Osteoblast (primary cell): ENCODE measurements around the gene ADARB2. TPM values are rescaled to one million over a fixed set of nuclear protein-coding genes. Genes with fewer than 3 reads are reported as not detected.

ENCODE experiments used
- DNase-seq: peaks from one replicate; pipeline ENCODE4 v3.0.0; 2011; ENCODE audit warnings: low spot score, mixed read lengths; ENCODE audit not compliant: insufficient read length; ENCODE audit errors: missing footprints
- H2AFZ ChIP-seq: 2 replicates; pipeline ENCODE4 v1.6.0; 2011; ENCODE audit warnings: mild to moderate bottlenecking, low read length
- H3K27ac ChIP-seq: 2 replicates; pipeline ENCODE4 v1.5.1; 2011; ENCODE audit warnings: mild to moderate bottlenecking, low read depth, low read length, moderate library complexity
- H3K27me3 ChIP-seq: 2 replicates; pipeline ENCODE4 v1.6.0; 2012; ENCODE audit warnings: mild to moderate bottlenecking, control low read depth, inconsistent platforms, low read length, moderate library complexity; ENCODE audit not compliant: insufficient read depth
- H3K36me3 ChIP-seq: 2 replicates; pipeline ENCODE4 v1.5.1; 2011; ENCODE audit warnings: mild to moderate bottlenecking, low read length, control low read depth, moderate library complexity; ENCODE audit not compliant: insufficient read depth
- H3K4me1 ChIP-seq: 2 replicates; pipeline ENCODE4 v1.5.1; 2011; ENCODE audit warnings: mild to moderate bottlenecking, low read length, control low read depth, moderate library complexity; ENCODE audit not compliant: insufficient read depth
- H3K4me2 ChIP-seq: 2 replicates; pipeline ENCODE4 v1.6.0; 2011; ENCODE audit warnings: mild to moderate bottlenecking, low read length; ENCODE audit not compliant: insufficient read depth
- H3K4me3 ChIP-seq: fragments of 200-600 bp; sonication (generic); 3 replicates; pipeline ENCODE4 v1.5.1; 2012; ENCODE audit warnings: mild to moderate bottlenecking, low read length, inconsistent platforms; ENCODE audit not compliant: insufficient read depth
- H3K79me2 ChIP-seq: 2 replicates; pipeline ENCODE4 v1.6.0; 2012; ENCODE audit warnings: mild to moderate bottlenecking, low read length, control low read depth, inconsistent platforms; ENCODE audit not compliant: insufficient read depth
- H3K9me3 ChIP-seq: 2 replicates; pipeline ENCODE4 v1.5.1; 2011; ENCODE audit warnings: low read depth, low read length, control low read depth
- H4K20me1 ChIP-seq: 2 replicates; pipeline ENCODE4 v1.6.0; 2012; ENCODE audit warnings: mild to moderate bottlenecking, low read length, control low read depth; ENCODE audit not compliant: insufficient read depth
- CTCF ChIP-seq: IDR thresholded peaks from 2 replicates; pipeline ENCODE4 v1.5.1; 2011; ENCODE audit warnings: mild to moderate bottlenecking, low read depth, low read length, moderate library complexity; ENCODE audit errors: extremely low read depth
- total RNA-seq: library from RNA; depleted of rRNA; stranded (reverse); fragments of >200 nt; gene quantifications from 2 replicates; pipeline ENCODE4 v1.2.3, GENCODE V29; 2012

The ADARB2 gene
- total RNA-seq, 1 donor: not detected

DNA sequence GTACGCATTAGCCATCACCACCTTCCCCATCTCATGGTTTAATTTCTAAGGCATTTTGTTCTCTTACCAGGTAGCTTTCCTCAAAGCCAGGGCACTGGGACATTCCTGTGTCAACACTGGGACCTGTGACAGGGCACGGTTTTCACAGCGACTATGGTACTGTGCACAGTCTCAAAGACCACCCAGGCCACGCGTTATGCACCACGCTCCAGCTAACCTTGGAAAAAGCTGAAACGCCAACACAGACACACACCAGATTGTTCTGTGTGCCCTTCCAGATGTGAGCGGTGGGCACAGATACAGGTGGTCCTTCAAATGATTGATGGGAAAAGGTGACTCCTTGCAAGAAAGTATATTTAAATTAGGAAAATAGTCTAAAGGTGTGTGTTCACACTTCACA is 343.8 kb downstream of the ADARB2 start:
- no peaks in the 10 kb centered on the region for H3K27me3 ChIP-seq
- H3K9me3 ChIP-seq: no peaks in the 10 kb centered on the region
- H4K20me1 ChIP-seq: no peaks in the 10 kb centered on the region
- no peaks in the 10 kb centered on the region for H3K4me1 ChIP-seq
- H3K4me3 ChIP-seq: no peak overlapping the region
- no peaks in the 10 kb centered on the region for H3K36me3 ChIP-seq
- H3K4me2 ChIP-seq: no peak overlapping the region
- TF ChIP-seq CTCF: no peak
- no peak overlapping the region for H2AFZ ChIP-seq
- no peak for DNase-seq
- H3K79me2 ChIP-seq: no peaks in the 10 kb centered on the region
- H3K27ac ChIP-seq: no peak overlapping the region

GRCh38 chr10:1392127-1392526 is 345.2 kb downstream of the ADARB2 start:
- no peaks in the 10 kb centered on the region for H3K36me3 ChIP-seq
- H3K4me1 ChIP-seq: no peaks in the 10 kb centered on the region
- no peak overlapping the region for H3K4me3 ChIP-seq
- H2AFZ ChIP-seq: no peak overlapping the region
- H3K27ac ChIP-seq: no peak overlapping the region
- DNase-seq: no peak
- H3K79me2 ChIP-seq: no peaks in the 10 kb centered on the region
- H3K27me3 ChIP-seq: no peaks in the 10 kb centered on the region
- no peaks in the 10 kb centered on the region for H4K20me1 ChIP-seq
- H3K4me2 ChIP-seq: no peak overlapping the region
- TF ChIP-seq CTCF: no peak
- no peaks in the 10 kb centered on the region for H3K9me3 ChIP-seq

- H3K79me2 ChIP-seq: no peaks in the 10 kb centered on the region
- no peaks in the 10 kb centered on the region for H3K36me3 ChIP-seq
- no peak for DNase-seq
- no peak for TF ChIP-seq CTCF
- no peaks in the 10 kb centered on the region for H3K9me3 ChIP-seq
- no peak overlapping the region for H2AFZ ChIP-seq
- H3K4me1 ChIP-seq: no peaks in the 10 kb centered on the region
- no peaks in the 10 kb centered on the region for H4K20me1 ChIP-seq
- no peak overlapping the region for H3K4me2 ChIP-seq
- H3K4me3 ChIP-seq: no peak overlapping the region
- no peak overlapping the region for H3K27ac ChIP-seq
- no peaks in the 10 kb centered on the region for H3K27me3 ChIP-seq
These were observed 347.1 kb downstream of the ADARB2 start for GRCh38 chr10:1390200-1390599.

GRCh38 chr10:1384026-1384425 is 353.3 kb downstream of the ADARB2 start:
- Histone ChIP-seq H3K4me3 (no peak overlapping the region), H3K79me2 (no peaks in the 10 kb centered on the region), H3K27me3 (no peaks in the 10 kb centered on the region), H2AFZ (no peak overlapping the region), H3K4me2 (no peak overlapping the region), H4K20me1 (no peaks in the 10 kb centered on the region), H3K4me1 (no peaks in the 10 kb centered on the region), H3K27ac (no peak overlapping the region), H3K36me3 (no peaks in the 10 kb centered on the region), H3K9me3 (peaks cover 3% of the 10 kb centered on the region)
- DNase-seq: no peak
- no peak for TF ChIP-seq CTCF
